Keratinocyte (primary cell): Measurements from ENCODE around the gene KCNQ1OT1. TPM values are rescaled to one million over a fixed set of nuclear protein-coding genes. Genes with fewer than 3 reads are reported as not detected.

Source experiments
- DNase-seq: peaks from one replicate; pipeline ENCODE4 v3.0.0-alpha.2; 2011; ENCODE audit warnings: low read depth, missing footprints, low spot score
- FAIRE-seq: peaks from 2 replicates; lab custom pipeline; 2011; peaks lifted over from hg19 to GRCh38; lab: Jason Lieb, UNC
- H2AFZ ChIP-seq: 2 replicates; pipeline ENCODE4 v1.6.0; 2012; ENCODE audit warnings: low read length, control low read depth, inconsistent platforms; ENCODE audit not compliant: control insufficient read depth
- H3K27ac ChIP-seq: 2 replicates; pipeline ENCODE4 v1.5.1; 2011; ENCODE audit warnings: low read length; ENCODE audit not compliant: control insufficient read depth, insufficient read depth
- H3K27me3 ChIP-seq: 3 replicates; pipeline ENCODE4 v1.6.0; 2011; ENCODE audit warnings: low read length; ENCODE audit not compliant: control insufficient read depth, insufficient read depth; ENCODE audit errors: extremely low read depth
- H3K36me3 ChIP-seq, 2 experiments: 2 replicates in 1 of 2; 3 replicates in 1 of 2; pipeline ENCODE4 v1.5.1; 2011; ENCODE audit warnings: low read length in 2 of 2, mild to moderate bottlenecking in 1 of 2; ENCODE audit not compliant: control insufficient read depth in 2 of 2, insufficient read depth in 2 of 2; ENCODE audit errors: extremely low read depth in 1 of 2
- H3K4me1 ChIP-seq: 3 replicates; pipeline ENCODE4 v1.5.1; 2011; ENCODE audit warnings: low read length; ENCODE audit not compliant: control insufficient read depth, insufficient read depth; ENCODE audit errors: extremely low read depth
- H3K4me2 ChIP-seq: 3 replicates; pipeline ENCODE4 v1.6.0; 2011; ENCODE audit warnings: low read depth, low read length; ENCODE audit not compliant: control insufficient read depth, insufficient read depth; ENCODE audit errors: extremely low read depth
- H3K4me3 ChIP-seq, 3 experiments: fragments of 200-600 bp in 1 of 3; sonication (generic) in 1 of 3; 2 replicates in 2 of 3; 3 replicates in 1 of 3; pipeline ENCODE4 v1.5.1; 2011 to 2016; ENCODE audit warnings: low read length in 3 of 3, mild to moderate bottlenecking in 3 of 3, control low read depth in 2 of 3, inconsistent platforms in 1 of 3, low read depth in 1 of 3, mixed read lengths in 1 of 3, mixed run types in 1 of 3, moderate library complexity in 1 of 3; ENCODE audit not compliant: control insufficient read depth in 2 of 3, insufficient read depth in 2 of 3; ENCODE audit errors: extremely low read depth in 1 of 3
- H3K79me2 ChIP-seq: 2 replicates; pipeline ENCODE4 v1.6.0; 2012; ENCODE audit warnings: low read length; ENCODE audit not compliant: control insufficient read depth, insufficient read depth
- H3K9ac ChIP-seq: 3 replicates; pipeline ENCODE4 v1.6.0; 2011; ENCODE audit warnings: low read length; ENCODE audit not compliant: control insufficient read depth, insufficient read depth; ENCODE audit errors: extremely low read depth
- H3K9me1 ChIP-seq: 3 replicates; pipeline ENCODE4 v1.6.0; 2011; ENCODE audit warnings: low read length; ENCODE audit not compliant: control insufficient read depth, insufficient read depth; ENCODE audit errors: extremely low read depth
- H3K9me3 ChIP-seq: 2 replicates; pipeline ENCODE4 v1.5.1; 2012; ENCODE audit warnings: low read depth, low read length; ENCODE audit not compliant: control insufficient read depth
- H4K20me1 ChIP-seq: 3 replicates; pipeline ENCODE4 v1.6.0; 2011; ENCODE audit warnings: low read length; ENCODE audit not compliant: control insufficient read depth, insufficient read depth; ENCODE audit errors: extremely low read depth
- EZH2 ChIP-seq: IDR thresholded peaks from one replicate; pipeline ENCODE4 v1.6.1; 2012; ENCODE audit warnings: inconsistent platforms, mild to moderate bottlenecking, low read length, moderate library complexity
- dilution Hi-C: fragments of 300-500 bp; cut with MboI; formaldehyde crosslinking; loops from one replicate; pipeline ENCODE4 v1.7.0; 2020; ENCODE audit warnings: low sequenced_read_pairs; ENCODE audit not compliant: extremely low pct_ligation_motif_present
- polyA plus RNA-seq, 5 experiments: library from polyadenylated mRNA; depleted of rRNA in 3 of 5; stranded (reverse) in 3 of 5; stranded (forward) in 1 of 5; unstranded in 1 of 5; fragments of >200 nt; gene quantifications; 1 replicate in 1 of 5; 2 replicates in 3 of 5; 3 replicates in 1 of 5; pipeline versions ENCODE4 v1.2.1 to v1.2.3, GENCODE V29; 2011 to 2012; ENCODE audit warnings: missing spikeins in 2 of 5, low read depth in 1 of 5, low replicate concordance in 1 of 5
- TF ChIP-seq, protein P1 (sequence below), 3 experiments: IDR thresholded peaks in 1 of 3; conservative IDR thresholded peaks in 1 of 3; optimal IDR thresholded peaks in 1 of 3; 2 replicates in 2 of 3; 3 replicates in 1 of 3; pipeline versions ENCODE3 to v1.5.1; 2011; ENCODE audit warnings: low read length in 3 of 3, mild to moderate bottlenecking in 3 of 3, moderate library complexity in 2 of 3, control low read depth in 1 of 3, inconsistent platforms in 1 of 3; ENCODE audit not compliant: insufficient read depth in 2 of 3; ENCODE audit errors: extremely low read depth in 1 of 3

KCNQ1OT1 gene
- polyA plus RNA-seq, 1 donor (not counting 4 experiments of a cell fraction or from before 2014, with no cell fraction given): 0.07 TPM

DNA sequence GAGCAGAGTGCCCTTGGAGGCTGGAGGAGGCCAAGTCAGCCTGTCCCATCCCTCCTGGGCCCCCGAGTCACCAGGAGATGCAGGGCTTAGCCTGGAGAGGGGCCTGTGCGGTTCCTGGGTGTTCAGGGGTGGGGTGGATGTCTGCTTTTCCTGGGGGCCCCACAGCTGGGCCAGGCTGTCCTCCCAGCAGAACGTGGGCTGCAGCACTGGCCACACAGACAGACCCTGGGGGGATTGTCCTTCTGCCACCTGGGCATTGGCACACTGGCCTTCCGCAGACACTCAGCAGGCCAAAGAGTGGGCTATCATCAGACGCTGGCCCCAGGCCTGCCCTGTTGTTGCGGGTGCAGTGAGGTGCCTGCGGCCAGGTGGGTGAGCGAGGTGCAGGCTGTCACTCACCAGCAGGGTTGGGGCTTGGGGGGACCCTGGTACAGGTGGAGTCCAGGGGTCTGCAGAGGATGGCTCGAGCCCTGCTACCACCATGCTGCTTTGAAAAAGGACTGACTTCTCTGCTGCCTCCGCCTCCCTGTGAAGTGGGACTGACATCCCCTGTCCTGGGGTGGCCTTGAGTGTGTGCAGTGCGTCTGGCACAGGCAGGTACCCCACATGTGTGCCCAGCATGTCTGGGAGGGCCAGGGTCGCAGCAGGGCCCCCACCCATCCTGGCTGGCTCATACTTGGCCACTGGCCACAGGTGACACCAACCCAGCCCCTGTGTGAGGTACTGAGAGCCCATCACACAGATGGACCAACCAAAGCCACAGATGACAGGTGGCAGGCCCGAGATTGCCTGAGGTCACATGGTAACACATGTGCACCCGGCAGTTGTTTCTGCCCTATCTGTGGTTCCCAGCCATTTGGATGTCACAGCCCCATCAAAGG is 39.0 kb upstream of the KCNQ1OT1 start:
- H3K79me2 ChIP-seq: no peaks in the 10 kb centered on the region
- H3K4me1 ChIP-seq: no peaks in the 10 kb centered on the region
- no peak overlapping the region for H2AFZ ChIP-seq
- H3K36me3 ChIP-seq: no peaks in the 10 kb centered on the region
- no peak overlapping the region for H3K4me3 ChIP-seq
- no peak for TF ChIP-seq EZH2
- TF ChIP-seq, protein P1, sequence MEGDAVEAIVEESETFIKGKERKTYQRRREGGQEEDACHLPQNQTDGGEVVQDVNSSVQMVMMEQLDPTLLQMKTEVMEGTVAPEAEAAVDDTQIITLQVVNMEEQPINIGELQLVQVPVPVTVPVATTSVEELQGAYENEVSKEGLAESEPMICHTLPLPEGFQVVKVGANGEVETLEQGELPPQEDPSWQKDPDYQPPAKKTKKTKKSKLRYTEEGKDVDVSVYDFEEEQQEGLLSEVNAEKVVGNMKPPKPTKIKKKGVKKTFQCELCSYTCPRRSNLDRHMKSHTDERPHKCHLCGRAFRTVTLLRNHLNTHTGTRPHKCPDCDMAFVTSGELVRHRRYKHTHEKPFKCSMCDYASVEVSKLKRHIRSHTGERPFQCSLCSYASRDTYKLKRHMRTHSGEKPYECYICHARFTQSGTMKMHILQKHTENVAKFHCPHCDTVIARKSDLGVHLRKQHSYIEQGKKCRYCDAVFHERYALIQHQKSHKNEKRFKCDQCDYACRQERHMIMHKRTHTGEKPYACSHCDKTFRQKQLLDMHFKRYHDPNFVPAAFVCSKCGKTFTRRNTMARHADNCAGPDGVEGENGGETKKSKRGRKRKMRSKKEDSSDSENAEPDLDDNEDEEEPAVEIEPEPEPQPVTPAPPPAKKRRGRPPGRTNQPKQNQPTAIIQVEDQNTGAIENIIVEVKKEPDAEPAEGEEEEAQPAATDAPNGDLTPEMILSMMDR (optimal IDR thresholded peaks at IDR 0.05 in 1 of 3, IDR thresholded peaks at IDR 0.05 in 1 of 3, conservative IDR thresholded peaks at IDR 0.05 in 1 of 3; ENCODE audit: extremely low read depth in 1 of 3, insufficient read depth in 2 of 3, low read length in 3 of 3): no peak
- no peak overlapping the region for H3K27ac ChIP-seq
- FAIRE-seq (no peak), DNase-seq (no peak)
- H3K9me3 ChIP-seq: no peaks in the 10 kb centered on the region
- no peak overlapping the region for H3K4me2 ChIP-seq
- H3K27me3 ChIP-seq: no peaks in the 10 kb centered on the region
- no peak overlapping the region for H3K9ac ChIP-seq
- dilution Hi-C loops: no loop called here
- no peaks in the 10 kb centered on the region for H3K9me1 ChIP-seq
- H4K20me1 ChIP-seq: no peaks in the 10 kb centered on the region

DNA sequence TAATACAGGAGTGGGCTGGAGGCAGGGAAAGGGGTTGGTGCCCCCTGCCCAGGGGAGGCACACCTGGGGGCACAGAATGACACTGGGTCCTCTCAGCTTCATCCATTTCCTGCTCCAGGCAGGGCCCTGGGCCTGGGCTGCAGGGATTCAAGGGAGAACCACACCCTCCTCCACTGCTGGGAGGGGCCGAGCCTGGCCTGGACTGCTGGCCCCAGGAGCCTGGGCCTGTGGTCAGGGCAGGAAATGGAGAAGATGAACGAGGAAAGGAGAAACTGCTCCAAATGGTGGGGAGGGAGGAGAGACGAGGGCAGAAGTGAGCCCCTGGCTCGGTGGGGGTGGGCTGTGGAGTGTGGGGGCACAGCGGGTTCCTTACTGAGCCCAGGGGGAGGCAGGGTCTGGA is 38.1 kb upstream of the KCNQ1OT1 start:
- Histone ChIP-seq H2AFZ (no peak overlapping the region), H4K20me1 (no peaks in the 10 kb centered on the region), H3K4me1 (no peaks in the 10 kb centered on the region), H3K27me3 (no peaks in the 10 kb centered on the region), H3K36me3 (no peaks in the 10 kb centered on the region), H3K79me2 (no peaks in the 10 kb centered on the region), H3K4me2 (no peak overlapping the region), H3K9ac (no peak overlapping the region), H3K9me3 (no peaks in the 10 kb centered on the region), H3K9me1 (no peaks in the 10 kb centered on the region), H3K27ac (no peak overlapping the region), H3K4me3 (no peak overlapping the region)
- no peak for DNase-seq
- FAIRE-seq: no peak
- TF ChIP-seq, protein P1 (optimal IDR thresholded peaks at IDR 0.05 in 1 of 3, IDR thresholded peaks at IDR 0.05 in 1 of 3, conservative IDR thresholded peaks at IDR 0.05 in 1 of 3; ENCODE audit: extremely low read depth in 1 of 3, insufficient read depth in 2 of 3, low read length in 3 of 3): no peak
- no peak for TF ChIP-seq EZH2
- dilution Hi-C loops: no loop called here
